ENCODE data around the gene SRSF1.

DNA sequence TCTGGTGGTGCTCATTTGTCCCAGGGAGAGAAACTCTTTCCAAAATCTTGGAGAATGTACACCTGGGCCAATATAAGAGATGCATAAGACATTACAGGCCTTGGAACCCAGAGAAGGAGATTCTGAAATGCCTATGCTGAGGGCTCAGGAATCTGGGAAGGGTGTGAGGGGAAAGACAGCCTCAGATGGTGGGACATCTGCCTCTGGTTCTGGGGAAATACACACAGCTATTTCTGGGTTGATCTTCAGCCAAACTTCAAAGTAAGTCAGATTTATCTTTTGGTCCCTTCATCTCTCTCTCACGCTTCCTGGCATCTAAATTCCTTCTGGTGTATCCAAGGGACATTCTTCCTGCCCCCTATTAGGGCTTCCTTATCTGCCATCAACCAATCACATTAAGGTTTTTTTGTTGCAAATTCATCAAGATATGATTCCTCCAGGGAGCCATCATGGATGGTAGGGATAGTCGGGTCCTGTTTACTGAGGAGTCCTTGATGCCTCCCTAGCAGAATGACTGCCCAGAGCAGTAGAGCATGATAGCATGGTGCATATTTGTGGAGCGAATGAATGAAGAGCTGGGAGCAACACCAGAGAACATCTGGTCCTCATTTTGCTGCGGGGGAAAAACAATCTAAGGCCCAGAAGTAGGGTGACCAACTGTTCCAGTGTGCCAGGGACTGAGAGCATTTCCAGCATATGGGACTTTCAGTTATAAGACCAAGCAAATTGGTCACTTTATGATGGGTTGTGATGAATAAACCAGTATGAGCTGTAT, 40.5 kb upstream of the SRSF1 start:
- TF ChIP-seq POLR2AphosphoS5 (IDR thresholded peaks at IDR 0.05; ENCODE audit: low read depth, low read length) (no peak), SIN3A (IDR thresholded peaks at IDR 0.05; ENCODE audit: borderline replicate concordance, insufficient read depth, low read length) (no peak)

All from PFSK-1 (cell line).